Esophagus muscularis mucosa (tissue), 3 donors: ENCODE measurements around the gene PLPP4.

ENCODE experiments used
- POLR2A ChIP-seq: fragments of 450-650 bp; IDR thresholded peaks from one replicate; pipeline ENCODE4 v1.6.1; 2017; ENCODE audit warnings: antibody characterized with exemption, moderate library complexity, mild to moderate bottlenecking, low read depth
- TF ChIP-seq, protein P1 (sequence below), 3 experiments: fragments of 200-600 bp in 2 of 3; fragments of 450-650 bp in 1 of 3; sonication (generic) in 2 of 3; IDR thresholded peaks; one replicate each; pipeline ENCODE4 v1.5.1; 2017 to 2019; ENCODE audit warnings: antibody characterized with exemption in 3 of 3, mild to moderate bottlenecking in 2 of 3, moderate library complexity in 1 of 3

DNA sequence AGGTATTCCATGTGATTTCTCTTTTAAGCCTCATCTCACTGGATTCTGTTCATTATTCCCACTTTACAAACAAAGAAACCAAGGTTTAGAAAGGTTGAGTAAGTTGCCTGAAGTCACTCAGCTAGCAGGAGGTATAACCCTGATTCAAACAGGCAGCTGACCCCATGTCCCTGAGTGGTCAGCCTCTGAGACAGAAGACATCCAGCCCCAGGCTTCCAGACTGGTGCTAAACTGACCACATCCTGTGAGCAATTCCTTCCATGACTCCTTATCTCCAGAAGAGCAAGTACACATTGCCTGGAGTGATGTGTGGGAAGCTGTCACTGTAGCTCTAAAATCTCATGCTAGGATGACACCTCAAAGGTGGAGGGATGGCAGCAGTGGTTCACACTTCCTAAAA, 3.7 kb downstream of the PLPP4 start:
- TF ChIP-seq, protein P1, sequence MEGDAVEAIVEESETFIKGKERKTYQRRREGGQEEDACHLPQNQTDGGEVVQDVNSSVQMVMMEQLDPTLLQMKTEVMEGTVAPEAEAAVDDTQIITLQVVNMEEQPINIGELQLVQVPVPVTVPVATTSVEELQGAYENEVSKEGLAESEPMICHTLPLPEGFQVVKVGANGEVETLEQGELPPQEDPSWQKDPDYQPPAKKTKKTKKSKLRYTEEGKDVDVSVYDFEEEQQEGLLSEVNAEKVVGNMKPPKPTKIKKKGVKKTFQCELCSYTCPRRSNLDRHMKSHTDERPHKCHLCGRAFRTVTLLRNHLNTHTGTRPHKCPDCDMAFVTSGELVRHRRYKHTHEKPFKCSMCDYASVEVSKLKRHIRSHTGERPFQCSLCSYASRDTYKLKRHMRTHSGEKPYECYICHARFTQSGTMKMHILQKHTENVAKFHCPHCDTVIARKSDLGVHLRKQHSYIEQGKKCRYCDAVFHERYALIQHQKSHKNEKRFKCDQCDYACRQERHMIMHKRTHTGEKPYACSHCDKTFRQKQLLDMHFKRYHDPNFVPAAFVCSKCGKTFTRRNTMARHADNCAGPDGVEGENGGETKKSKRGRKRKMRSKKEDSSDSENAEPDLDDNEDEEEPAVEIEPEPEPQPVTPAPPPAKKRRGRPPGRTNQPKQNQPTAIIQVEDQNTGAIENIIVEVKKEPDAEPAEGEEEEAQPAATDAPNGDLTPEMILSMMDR (IDR thresholded peaks at IDR 0.05): no peak
- no peak for TF ChIP-seq POLR2A
